GM12878 (cell line): ENCODE data around the gene CRYGC.

Experiments
- CTCF ChIP-seq, 3 experiments: IDR thresholded peaks in 2 of 3; conservative IDR thresholded peaks in 1 of 3; 2 replicates each; pipeline ENCODE4 v1.5.1; 2011; ENCODE audit warnings: low read depth in 3 of 3, low read length in 3 of 3, mild to moderate bottlenecking in 3 of 3, control low read depth in 2 of 3, moderate library complexity in 2 of 3, inconsistent platforms in 1 of 3, mixed read lengths in 1 of 3; ENCODE audit not compliant: control insufficient read depth in 2 of 3, insufficient read depth in 1 of 3; ENCODE audit errors: extremely low read depth in 1 of 3
- REST ChIP-seq: IDR thresholded peaks from 2 replicates; pipeline ENCODE4 v1.6.1; 2012; ENCODE audit warnings: mild to moderate bottlenecking, low read depth, low read length

GRCh38 chr2:208150094-208150493 is 20.5 kb upstream of the CRYGC start:
- TF ChIP-seq REST, result no peak
- no peak for TF ChIP-seq CTCF (IDR thresholded peaks at IDR 0.05 in 2 of 3, conservative IDR thresholded peaks at IDR 0.05 in 1 of 3; ENCODE audit: control insufficient read depth in 2 of 3, extremely low read depth in 1 of 3, insufficient read depth in 1 of 3, low read depth in 3 of 3, low read length in 3 of 3)
